Measurements from ENCODE around the gene PLA2G4D. TPM values are rescaled to one million over a fixed set of nuclear protein-coding genes. Genes with fewer than 3 reads are reported as not detected.

The PLA2G4D gene
- total RNA-seq, 1 experiment from 2014 or later, result not detected

DNA sequence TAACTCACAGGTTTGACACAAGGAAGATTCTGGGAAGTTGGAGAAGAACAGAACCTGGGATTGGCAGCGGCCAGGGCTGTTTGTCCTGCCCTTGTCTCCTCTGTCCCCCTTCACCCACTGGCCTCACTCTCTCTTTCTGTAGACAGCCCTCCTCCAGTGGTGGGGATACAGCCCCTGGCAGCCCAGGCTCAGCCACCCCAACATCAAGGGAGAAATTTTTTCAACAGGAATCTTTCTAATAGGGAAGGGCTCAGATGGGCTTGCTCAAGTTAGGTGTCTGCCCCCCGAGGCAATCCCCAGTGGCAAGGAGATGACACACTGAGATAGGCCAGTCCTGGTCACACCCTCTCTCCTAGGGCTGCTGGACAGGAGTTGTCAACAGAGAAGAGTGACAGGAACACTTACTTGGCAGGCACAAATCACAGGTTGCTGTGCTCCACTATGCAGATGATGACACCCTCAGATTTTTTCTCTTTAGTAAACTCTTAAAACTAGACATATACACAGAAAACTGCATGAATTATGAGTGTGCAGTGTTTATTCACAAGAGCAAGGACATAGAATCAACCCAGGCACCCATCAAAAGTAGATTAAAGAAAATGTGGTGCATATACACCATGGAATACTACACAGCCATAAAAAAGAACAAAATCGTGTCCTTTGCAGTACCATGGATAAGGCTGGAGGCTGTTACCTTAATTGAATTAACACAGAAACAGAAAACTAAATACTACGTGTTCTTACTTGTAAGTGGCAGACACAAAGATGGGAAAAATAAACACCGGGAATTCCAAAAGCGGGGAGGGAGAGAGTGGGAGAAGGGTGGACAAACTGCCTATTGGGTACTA lies 36.3 kb downstream of the PLA2G4D start:
- in situ Hi-C loops (cut with HindIII; ENCODE audit: low pct_unique_long_range_greater_than_20kb, low sequenced_read_pairs), result no loop called here
- DNase-seq (ENCODE audit: low read depth, low spot score) (no peak), ATAC-seq (0 out of 2 replicates have a peak, but pooled peaks have one; percentile 6)
- H3K27ac ChIP-seq (ENCODE audit: low read length), result no peak overlapping the region
- intact Hi-C loops (cut with micrococcal nuclease; ENCODE audit: unreplicated experiment), result loop anchor here (2.0 kb wide), 1 partner anchor 69 kb away; no protein-coding TSS in a partner anchor
- peak overlapping the region; percentile 30 to 58; a peak in 3 of 4 replicates for H3K4me3 ChIP-seq (ENCODE audit: low read depth in 2 of 2, low read length in 2 of 2)
- H3K9me3 ChIP-seq (ENCODE audit: control insufficient read depth, insufficient read depth, low read depth, low read length), result no peaks in the 10 kb centered on the region
- POLR2A ChIA-PET, result no interaction called here
- H3K36me3 ChIP-seq (ENCODE audit: control insufficient read depth, insufficient read depth, low read length), result no peaks in the 10 kb centered on the region
- CTCF ChIA-PET, result interaction anchor here (1.1 to 2.1 kb wide), 3 partner anchors 36 to 75 kb away, joined by 3 to 9 read pairs (median 8); no protein-coding TSS in a partner anchor
- TF ChIP-seq SIN3A (IDR thresholded peaks at IDR 0.05; ENCODE audit: borderline replicate concordance, insufficient read depth, low read depth, low read length), result no peak
- TF ChIP-seq, protein P1, sequence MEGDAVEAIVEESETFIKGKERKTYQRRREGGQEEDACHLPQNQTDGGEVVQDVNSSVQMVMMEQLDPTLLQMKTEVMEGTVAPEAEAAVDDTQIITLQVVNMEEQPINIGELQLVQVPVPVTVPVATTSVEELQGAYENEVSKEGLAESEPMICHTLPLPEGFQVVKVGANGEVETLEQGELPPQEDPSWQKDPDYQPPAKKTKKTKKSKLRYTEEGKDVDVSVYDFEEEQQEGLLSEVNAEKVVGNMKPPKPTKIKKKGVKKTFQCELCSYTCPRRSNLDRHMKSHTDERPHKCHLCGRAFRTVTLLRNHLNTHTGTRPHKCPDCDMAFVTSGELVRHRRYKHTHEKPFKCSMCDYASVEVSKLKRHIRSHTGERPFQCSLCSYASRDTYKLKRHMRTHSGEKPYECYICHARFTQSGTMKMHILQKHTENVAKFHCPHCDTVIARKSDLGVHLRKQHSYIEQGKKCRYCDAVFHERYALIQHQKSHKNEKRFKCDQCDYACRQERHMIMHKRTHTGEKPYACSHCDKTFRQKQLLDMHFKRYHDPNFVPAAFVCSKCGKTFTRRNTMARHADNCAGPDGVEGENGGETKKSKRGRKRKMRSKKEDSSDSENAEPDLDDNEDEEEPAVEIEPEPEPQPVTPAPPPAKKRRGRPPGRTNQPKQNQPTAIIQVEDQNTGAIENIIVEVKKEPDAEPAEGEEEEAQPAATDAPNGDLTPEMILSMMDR (IDR thresholded peaks at IDR 0.05), result no peak
- no peak for TF ChIP-seq POLR2AphosphoS5 (IDR thresholded peaks at IDR 0.05; ENCODE audit: low read depth, low read length)
- no peak for TF ChIP-seq TCF7L2 (IDR thresholded peaks at IDR 0.05; ENCODE audit: low read depth, low read length)
- no peak for TF ChIP-seq REST (IDR thresholded peaks at IDR 0.05; ENCODE audit: insufficient read depth in 1 of 2, low read depth in 2 of 2, low read length in 1 of 2)
- H3K27me3 ChIP-seq (ENCODE audit: control insufficient read depth, insufficient read depth, low read length), result 0 out of 2 replicates have a peak, but pooled peaks cover 2% of the 10 kb centered on the region
- no TSS peak for BruUV-seq (replicated peaks)
- no peaks in the 10 kb centered on the region; the same call in 1 of the 2 replicates for H3K4me1 ChIP-seq (ENCODE audit: control insufficient read depth, insufficient read depth, low read length)

DNA sequence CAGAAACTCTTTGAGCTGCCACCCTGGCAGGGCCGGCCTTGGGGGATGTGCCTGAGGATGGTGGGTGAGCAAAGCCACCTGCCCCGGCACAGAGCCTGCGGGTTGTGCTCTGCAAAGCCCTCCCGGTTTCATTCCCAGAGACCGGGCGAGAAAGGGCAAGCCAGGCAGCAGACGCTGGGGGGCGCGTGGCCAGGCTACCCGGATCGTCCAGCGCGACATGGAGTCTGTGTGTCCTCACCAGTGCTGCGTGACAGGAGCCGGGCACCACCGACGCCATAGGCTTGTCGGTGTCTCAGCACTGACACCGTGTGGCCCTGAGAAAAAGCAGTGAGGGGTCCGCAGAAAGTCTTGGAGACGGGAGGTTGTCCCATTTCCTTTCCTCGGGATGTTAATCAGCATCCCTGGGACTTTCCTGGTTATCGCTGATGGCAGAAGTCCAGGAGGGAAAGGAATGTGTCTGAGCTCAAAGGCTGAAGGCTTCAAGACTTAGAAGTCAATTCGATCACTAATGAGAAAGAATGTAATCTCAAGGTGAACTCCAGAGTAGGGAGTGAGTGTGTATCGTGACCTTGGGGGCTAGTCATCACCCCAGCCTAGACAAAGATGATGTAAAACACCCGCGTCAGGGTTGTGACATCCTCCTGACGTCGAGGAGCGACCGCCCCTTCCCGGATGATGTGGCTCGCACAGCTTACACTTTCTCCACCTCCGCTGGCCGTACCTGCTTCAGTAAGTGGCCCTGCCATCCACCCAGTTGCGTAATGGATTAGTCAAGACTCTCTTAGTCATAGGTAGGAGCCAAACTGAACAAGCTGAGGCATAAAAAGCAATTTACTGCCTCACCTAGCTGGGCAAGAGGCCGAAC lies 37.2 kb downstream of the PLA2G4D start:
- H3K4me1 ChIP-seq (ENCODE audit: control insufficient read depth, insufficient read depth, low read length), result no peaks in the 10 kb centered on the region; the same call in 1 of the 2 replicates
- H3K9me3 ChIP-seq (ENCODE audit: control insufficient read depth, insufficient read depth, low read depth, low read length), result no peaks in the 10 kb centered on the region
- ATAC-seq, result peak; percentile 96
- ChIA-PET POLR2A (no interaction called here), CTCF (interaction anchor here (0.7 to 2.1 kb wide), 4 partner anchors 27 to 74 kb away, joined by 3 to 9 read pairs (median 6); no protein-coding TSS in a partner anchor)
- H3K27me3 ChIP-seq (ENCODE audit: control insufficient read depth, insufficient read depth, low read length), result 0 out of 2 replicates have a peak, but pooled peaks cover 4% of the 10 kb centered on the region
- H3K36me3 ChIP-seq (ENCODE audit: control insufficient read depth, insufficient read depth, low read length), result no peaks in the 10 kb centered on the region
- BruUV-seq (replicated peaks), result no TSS peak
- TF ChIP-seq REST (IDR thresholded peaks at IDR 0.05; ENCODE audit: insufficient read depth in 1 of 2, low read depth in 2 of 2, low read length in 1 of 2), result no peak
- TF ChIP-seq, protein P1 (IDR thresholded peaks at IDR 0.05), result peak; percentile 92
- peak overlapping the region; percentile 30 to 58 for H3K4me3 ChIP-seq (ENCODE audit: low read depth in 2 of 2, low read length in 2 of 2)
- intact Hi-C loops (cut with micrococcal nuclease; ENCODE audit: unreplicated experiment) (no loop called here), in situ Hi-C loops (cut with HindIII; ENCODE audit: low pct_unique_long_range_greater_than_20kb, low sequenced_read_pairs) (no loop called here)
- H3K27ac ChIP-seq (ENCODE audit: low read length), result no peak overlapping the region; the same call in 1 of the 2 replicates
- peak; percentile 73 for DNase-seq (ENCODE audit: low read depth, low spot score)
